ENCODE data around the gene VSTM4. TPM values are rescaled to one million over a fixed set of nuclear protein-coding genes. Genes with fewer than 3 reads are reported as not detected.

Gene VSTM4
- total RNA-seq, 1 experiment from 2014 or later, result 0.07 TPM

DNA sequence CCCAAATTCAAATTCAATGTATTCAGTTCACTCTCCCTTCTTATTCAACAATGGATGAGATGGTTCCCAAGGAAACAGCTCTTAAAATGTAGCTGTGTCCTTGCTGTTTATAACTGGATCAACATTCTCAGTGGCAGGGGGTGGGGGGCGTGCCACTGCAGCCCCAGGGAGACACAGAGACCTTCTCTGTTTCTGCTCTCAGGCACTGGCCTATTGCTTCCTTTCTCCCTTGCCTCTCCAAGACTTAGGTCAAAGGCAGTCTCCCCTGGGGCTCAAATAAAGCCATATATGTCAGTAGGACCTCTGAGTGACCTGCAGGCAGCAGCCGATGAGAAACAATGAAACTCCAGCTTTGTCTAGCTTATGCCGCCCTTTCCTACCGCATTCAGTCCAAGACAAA, 20.7 kb downstream of the VSTM4 start:
- TF ChIP-seq ZNF274 (IDR thresholded peaks at IDR 0.05; ENCODE audit: low read depth, low read length), result no peak
- TF ChIP-seq ELF1 (IDR thresholded peaks at IDR 0.05; ENCODE audit: borderline replicate concordance, low read depth), result no peak
- TF ChIP-seq, protein P1, sequence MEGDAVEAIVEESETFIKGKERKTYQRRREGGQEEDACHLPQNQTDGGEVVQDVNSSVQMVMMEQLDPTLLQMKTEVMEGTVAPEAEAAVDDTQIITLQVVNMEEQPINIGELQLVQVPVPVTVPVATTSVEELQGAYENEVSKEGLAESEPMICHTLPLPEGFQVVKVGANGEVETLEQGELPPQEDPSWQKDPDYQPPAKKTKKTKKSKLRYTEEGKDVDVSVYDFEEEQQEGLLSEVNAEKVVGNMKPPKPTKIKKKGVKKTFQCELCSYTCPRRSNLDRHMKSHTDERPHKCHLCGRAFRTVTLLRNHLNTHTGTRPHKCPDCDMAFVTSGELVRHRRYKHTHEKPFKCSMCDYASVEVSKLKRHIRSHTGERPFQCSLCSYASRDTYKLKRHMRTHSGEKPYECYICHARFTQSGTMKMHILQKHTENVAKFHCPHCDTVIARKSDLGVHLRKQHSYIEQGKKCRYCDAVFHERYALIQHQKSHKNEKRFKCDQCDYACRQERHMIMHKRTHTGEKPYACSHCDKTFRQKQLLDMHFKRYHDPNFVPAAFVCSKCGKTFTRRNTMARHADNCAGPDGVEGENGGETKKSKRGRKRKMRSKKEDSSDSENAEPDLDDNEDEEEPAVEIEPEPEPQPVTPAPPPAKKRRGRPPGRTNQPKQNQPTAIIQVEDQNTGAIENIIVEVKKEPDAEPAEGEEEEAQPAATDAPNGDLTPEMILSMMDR (IDR thresholded peaks at IDR 0.05 in 2 of 3, conservative IDR thresholded peaks at IDR 0.05 in 1 of 3; ENCODE audit: borderline replicate concordance in 1 of 3, insufficient read depth in 1 of 3, low read depth in 2 of 3, low read length in 2 of 3), result no peak
- TF ChIP-seq FOSL1 (IDR thresholded peaks at IDR 0.05; ENCODE audit: low read depth), result no peak
- no peak for TF ChIP-seq JUND (IDR thresholded peaks at IDR 0.05)
- no peak for TF ChIP-seq ZFX (IDR thresholded peaks at IDR 0.05)
- TF ChIP-seq, protein P2, sequence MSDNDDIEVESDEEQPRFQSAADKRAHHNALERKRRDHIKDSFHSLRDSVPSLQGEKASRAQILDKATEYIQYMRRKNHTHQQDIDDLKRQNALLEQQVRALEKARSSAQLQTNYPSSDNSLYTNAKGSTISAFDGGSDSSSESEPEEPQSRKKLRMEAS (IDR thresholded peaks at IDR 0.05), result no peak
- no peak for TF ChIP-seq EGR1 (IDR thresholded peaks at IDR 0.05; ENCODE audit: low read depth)
- TF ChIP-seq SP1 (IDR thresholded peaks at IDR 0.05; ENCODE audit: low read depth), result no peak
- TF ChIP-seq SIN3A (IDR thresholded peaks at IDR 0.05; ENCODE audit: low read depth), result no peak
- H3K4me2 ChIP-seq (ENCODE audit: low read length), result no peak overlapping the region
- ATAC-seq (no peak), DNase-seq (ENCODE audit: low read depth, low spot score) (no peak)
- ChIA-PET POLR2A (no interaction called here), CTCF (no interaction called here), RAD21 (ENCODE audit: low non-redundant PET in 1 of 2, low total read pairs in 2 of 2, uncharacterized antibody in 2 of 2, unreplicated experiment in 2 of 2) (no interaction called here)
- no peaks in the 10 kb centered on the region for H3K9me3 ChIP-seq (ENCODE audit: control insufficient read depth in 1 of 2, insufficient read depth in 1 of 2, low read depth in 1 of 2, low read length in 2 of 2)
- BruUV-seq (replicated peaks), result no TSS peak
- no peaks in the 10 kb centered on the region for H3K79me2 ChIP-seq (ENCODE audit: insufficient read depth, low read length)
- no peak overlapping the region for H3K9ac ChIP-seq (ENCODE audit: low read length)
- intact Hi-C loops (cut with micrococcal nuclease), result no loop called here
- H3K9me2 ChIP-seq (ENCODE audit: insufficient read depth), result no peaks in the 10 kb centered on the region
- H3K4me1 ChIP-seq (ENCODE audit: control insufficient read depth in 1 of 2, insufficient read depth in 2 of 2, low read length in 2 of 2), result no peaks in the 10 kb centered on the region
- peaks cover 28% of the 10 kb centered on the region for H3K27me3 ChIP-seq (ENCODE audit: insufficient read depth, low read length)
- no peaks in the 10 kb centered on the region for H4K20me1 ChIP-seq (ENCODE audit: insufficient read depth)
- no peaks in the 10 kb centered on the region for H3K36me3 ChIP-seq (ENCODE audit: control insufficient read depth in 1 of 2, insufficient read depth in 2 of 2, low read length in 2 of 2)
- no peak overlapping the region for H2AFZ ChIP-seq (ENCODE audit: low read depth, low read length, poor library complexity, severe bottlenecking)
- no peak overlapping the region for H3K4me3 ChIP-seq (replicated peaks in 1 of 2; ENCODE audit: low read depth in 1 of 2, low read length in 2 of 2)
- no peak overlapping the region for H3K27ac ChIP-seq (ENCODE audit: low read depth, low read length)

DNA sequence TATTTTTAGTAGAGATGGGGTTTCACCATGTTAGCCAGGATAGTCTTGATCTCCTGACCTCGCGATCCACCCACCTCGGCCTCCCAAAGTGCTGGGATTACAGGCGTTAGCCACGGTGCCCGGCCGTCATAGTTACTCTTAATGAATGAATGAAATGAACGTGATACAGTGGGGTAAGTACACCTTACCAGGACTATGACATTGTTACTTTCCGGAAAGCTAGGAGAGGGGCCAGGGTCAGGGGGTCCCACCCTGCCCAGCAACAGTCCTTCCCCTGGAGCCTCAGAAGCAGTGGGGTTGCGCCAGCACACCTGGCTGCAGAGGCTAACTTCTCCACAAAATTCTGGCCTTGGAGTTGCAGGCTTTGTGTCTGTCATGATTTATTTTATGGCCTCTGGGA, 21.4 kb downstream of the VSTM4 start:
- Histone ChIP-seq H3K4me3 (replicated peaks in 1 of 2; ENCODE audit: low read depth in 1 of 2, low read length in 2 of 2) (no peak overlapping the region), H3K9ac (ENCODE audit: low read length) (no peak overlapping the region), H3K9me3 (ENCODE audit: control insufficient read depth in 1 of 2, insufficient read depth in 1 of 2, low read depth in 1 of 2, low read length in 2 of 2) (no peaks in the 10 kb centered on the region), H3K4me1 (ENCODE audit: control insufficient read depth in 1 of 2, insufficient read depth in 2 of 2, low read length in 2 of 2) (no peaks in the 10 kb centered on the region), H3K27me3 (ENCODE audit: insufficient read depth, low read length) (peaks cover 26% of the 10 kb centered on the region), H2AFZ (ENCODE audit: low read depth, low read length, poor library complexity, severe bottlenecking) (no peak overlapping the region), H3K79me2 (ENCODE audit: insufficient read depth, low read length) (no peaks in the 10 kb centered on the region), H3K9me2 (ENCODE audit: insufficient read depth) (no peaks in the 10 kb centered on the region), H3K4me2 (ENCODE audit: low read length) (no peak overlapping the region), H3K36me3 (ENCODE audit: control insufficient read depth in 1 of 2, insufficient read depth in 2 of 2, low read length in 2 of 2) (no peaks in the 10 kb centered on the region), H4K20me1 (ENCODE audit: insufficient read depth) (no peaks in the 10 kb centered on the region), H3K27ac (ENCODE audit: low read depth, low read length) (no peak overlapping the region)
- ChIA-PET CTCF (no interaction called here), POLR2A (no interaction called here), RAD21 (ENCODE audit: low non-redundant PET in 1 of 2, low total read pairs in 2 of 2, uncharacterized antibody in 2 of 2, unreplicated experiment in 2 of 2) (no interaction called here)
- DNase-seq (ENCODE audit: low read depth, low spot score) (no peak), ATAC-seq (no peak)
- intact Hi-C loops (cut with micrococcal nuclease), result no loop called here
- BruUV-seq (replicated peaks), result no TSS peak
- TF ChIP-seq YY1 (IDR thresholded peaks at IDR 0.05; ENCODE audit: extremely low read depth, insufficient replicate concordance, low read depth, low read length), result no peak
- no peak for TF ChIP-seq POLR2AphosphoS5 (IDR thresholded peaks at IDR 0.05; ENCODE audit: low read depth, low read length)
- TF ChIP-seq EGR1 (IDR thresholded peaks at IDR 0.05; ENCODE audit: low read depth), result no peak
- TF ChIP-seq SRF (IDR thresholded peaks at IDR 0.05; ENCODE audit: low read depth), result no peak
- TF ChIP-seq FOSL1 (IDR thresholded peaks at IDR 0.05; ENCODE audit: low read depth), result no peak
